ENCODE results near the gene SNAPC1. TPM values are rescaled to one million over a fixed set of nuclear protein-coding genes. Genes with fewer than 3 reads are reported as not detected.
A peak's percentile ranks its signal among the peaks of the same experiment; 100 is the strongest.

Gene SNAPC1
- 1.3 TPM for total RNA-seq (ENCODE audit: unreplicated experiment)
- long read RNA-seq, partial matches to known transcripts, result 3 of 3 reads
- long read RNA-seq, other reads (novel, unspliced or antisense), result 0 of 3 reads

GRCh38 chr14:61761959-61762786 lies at the start of gene SNAPC1:
TSS of gene SNAPC1 (plus strand) at chr14:61762420. CDS start at chr14:61762461, 41 bp downstream.
- no peaks in the 10 kb centered on the region for H3K36me3 Mint-ChIP-seq (ENCODE audit: unreplicated experiment)
- TF ChIP-seq CTCF (IDR thresholded peaks at IDR 0.05; ENCODE audit: partially characterized antibody, unreplicated experiment), result no peak

GRCh38 chr14:61713724-61714437 lies 48.3 kb upstream of the SNAPC1 start:
- TF ChIP-seq CTCF (IDR thresholded peaks at IDR 0.05; ENCODE audit: partially characterized antibody, unreplicated experiment), result no peak
- Mint-ChIP-seq H3K36me3 (ENCODE audit: unreplicated experiment) (no peaks in the 10 kb centered on the region), H3K27me3 (ENCODE audit: unreplicated experiment) (no peaks in the 10 kb centered on the region), H3K4me3 (ENCODE audit: unreplicated experiment) (no peak overlapping the region), H3K4me1 (ENCODE audit: low read depth, unreplicated experiment) (peaks cover 22% of the 10 kb centered on the region), H3K9me3 (ENCODE audit: unreplicated experiment) (peaks cover 1% of the 10 kb centered on the region), H3K27ac (ENCODE audit: unreplicated experiment) (no peak overlapping the region)
- no peak for DNase-seq

More at GRCh38 chr14:61761959-61762786, at the start of gene SNAPC1:
- H3K4me1 Mint-ChIP-seq (ENCODE audit: low read depth, unreplicated experiment), result peaks cover 21% of the 10 kb centered on the region
- peak; percentile 98 for DNase-seq
- peak within 1 kb of the TSS; percentile 86 for H3K27ac Mint-ChIP-seq (ENCODE audit: unreplicated experiment)
- H3K4me3 Mint-ChIP-seq (ENCODE audit: unreplicated experiment), result peak within 1 kb of the TSS; percentile 99
- H3K9me3 Mint-ChIP-seq (ENCODE audit: unreplicated experiment), result no peaks in the 10 kb centered on the region
- peaks cover 8% of the 10 kb centered on the region for H3K27me3 Mint-ChIP-seq (ENCODE audit: unreplicated experiment)

- no peak for TF ChIP-seq CTCF (IDR thresholded peaks at IDR 0.05; ENCODE audit: partially characterized antibody, unreplicated experiment)
- peaks cover 22% of the 10 kb centered on the region for H3K4me1 Mint-ChIP-seq (ENCODE audit: low read depth, unreplicated experiment)
- no peak for DNase-seq
- H3K9me3 Mint-ChIP-seq (ENCODE audit: unreplicated experiment), result peaks cover 3% of the 10 kb centered on the region
- no peaks in the 10 kb centered on the region for H3K36me3 Mint-ChIP-seq (ENCODE audit: unreplicated experiment)
- H3K4me3 Mint-ChIP-seq (ENCODE audit: unreplicated experiment), result no peak overlapping the region
- no peak overlapping the region for H3K27ac Mint-ChIP-seq (ENCODE audit: unreplicated experiment)
- no peaks in the 10 kb centered on the region for H3K27me3 Mint-ChIP-seq (ENCODE audit: unreplicated experiment)
These were observed 45.3 kb upstream of the SNAPC1 start for GRCh38 chr14:61716956-61717355.

- Mint-ChIP-seq H3K9me3 (ENCODE audit: unreplicated experiment) (peaks cover 2% of the 10 kb centered on the region), H3K27me3 (ENCODE audit: unreplicated experiment) (no peaks in the 10 kb centered on the region), H3K27ac (ENCODE audit: unreplicated experiment) (no peak overlapping the region), H3K4me3 (ENCODE audit: unreplicated experiment) (no peak overlapping the region), H3K36me3 (ENCODE audit: unreplicated experiment) (no peaks in the 10 kb centered on the region), H3K4me1 (ENCODE audit: low read depth, unreplicated experiment) (peaks cover 13% of the 10 kb centered on the region)
- TF ChIP-seq CTCF (IDR thresholded peaks at IDR 0.05; ENCODE audit: partially characterized antibody, unreplicated experiment), result no peak
- DNase-seq, result no peak
These were observed 44.2 kb upstream of the SNAPC1 start for GRCh38 chr14:61718039-61718438.

Data from glutamatergic neuron (in vitro differentiated cells).